PFSK-1 (cell line): ENCODE data around the gene SALL3.

Experiments used
- POLR2AphosphoS5 ChIP-seq: IDR thresholded peaks from 2 replicates; pipeline ENCODE4 v1.6.1; 2012; ENCODE audit warnings: low read depth, mild to moderate bottlenecking, control low read depth, low read length, moderate library complexity
- REST ChIP-seq, 2 experiments: IDR thresholded peaks; 2 replicates each; pipeline versions ENCODE4 v1.6.1 to v1.8.0; 2011 to 2012; ENCODE audit warnings: low read depth in 2 of 2, low read length in 2 of 2, control low read depth in 1 of 2, inconsistent platforms in 1 of 2, mild to moderate bottlenecking in 1 of 2, moderate library complexity in 1 of 2; ENCODE audit not compliant: insufficient read depth in 1 of 2
- SIN3A ChIP-seq: IDR thresholded peaks from 2 replicates; pipeline ENCODE4 v1.6.1; 2012; ENCODE audit warnings: mild to moderate bottlenecking, low read length, moderate library complexity, borderline replicate concordance; ENCODE audit not compliant: insufficient read depth
- TAF1 ChIP-seq: IDR thresholded peaks from 2 replicates; pipeline ENCODE4 v1.6.1; 2012; ENCODE audit warnings: low read length, control low read depth, borderline replicate concordance; ENCODE audit not compliant: insufficient read depth

GRCh38 chr18:78996741-78997490, 17.3 kb downstream of the SALL3 start:
- TF ChIP-seq SIN3A = no peak
- TF ChIP-seq POLR2AphosphoS5 = no peak
- TF ChIP-seq TAF1 = no peak
- no peak for TF ChIP-seq REST (IDR thresholded peaks at IDR 0.05; ENCODE audit: insufficient read depth in 1 of 2, low read depth in 2 of 2, low read length in 2 of 2)
